Heart left ventricle (tissue), 13 donors: ENCODE results near the gene NTM.

ENCODE experiments used
- POLR2A ChIP-seq, 2 donors: fragments of 450-650 bp; IDR thresholded peaks; one replicate each; pipeline ENCODE4 v1.6.1; 2017; ENCODE audit warnings: antibody characterized with exemption in 2 of 2, mild to moderate bottlenecking in 2 of 2, moderate library complexity in 2 of 2
- TF ChIP-seq, protein P1 (sequence below), 12 donors: fragments of 200-600 bp; sonication (generic) in 4 of 12; IDR thresholded peaks; one replicate each; pipeline versions ENCODE4 v1.5.0 to v1.8.0; 2018 to 2022; ENCODE audit warnings: antibody characterized with exemption in 12 of 12, mild to moderate bottlenecking in 5 of 12
- donor health status: ischemic (EF 13 %, LVEDD 7.1; RV severe dilation, severe dysfunction).
- donor health status: DM: no; HTN: yes; CAD: no.
- donor health status: DM: no; HTN: no; CAD: no.
- donor health status: ischemic (EF 25% LVEDD 6.9; RV normal size, moderate dysfunction).
- donor health status: ischemic (EF 25% LVEDD 5.7; RV mildly dilated, moderate dysfunction).
- donor health status: ischemic (EF 35%, LVEDD 5.7; RV mildly dilated, moderate dysfunction).
- donor health status: nonischemic (EF 11% LVEDD 7.7; RV severe dilation, severe dysfunction).
- donor health status: DM: yes; HTN: yes; CAD: no.
- donor health status: PGD.
- donor health status: ischemic (EF 29% LVEDD 5.4; RV normal size, mild dysfunction).
- donor health status: nonischemic (EF 23%, LVEDD 6.1; RV moderate dilation, normal function).

DNA sequence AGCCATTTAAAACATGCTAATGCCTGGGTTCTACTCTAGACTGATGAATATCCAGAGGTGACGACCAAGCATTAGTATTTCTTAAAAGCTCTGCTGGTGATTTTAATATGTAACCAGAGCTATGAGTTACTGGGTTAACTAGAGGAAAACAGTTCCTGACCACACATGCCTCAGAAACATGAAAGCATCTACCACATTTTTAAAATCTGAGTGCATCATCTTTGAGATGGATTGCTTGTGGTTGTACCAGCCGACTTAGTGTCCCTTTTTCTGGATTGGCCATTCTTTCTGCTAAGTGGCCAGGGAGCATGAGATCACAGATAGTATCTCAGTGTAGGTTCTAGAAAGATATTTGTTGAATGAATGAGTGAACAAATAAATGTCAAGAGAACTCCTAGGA is 152.4 kb downstream of the NTM start:
- TF ChIP-seq, protein P1, sequence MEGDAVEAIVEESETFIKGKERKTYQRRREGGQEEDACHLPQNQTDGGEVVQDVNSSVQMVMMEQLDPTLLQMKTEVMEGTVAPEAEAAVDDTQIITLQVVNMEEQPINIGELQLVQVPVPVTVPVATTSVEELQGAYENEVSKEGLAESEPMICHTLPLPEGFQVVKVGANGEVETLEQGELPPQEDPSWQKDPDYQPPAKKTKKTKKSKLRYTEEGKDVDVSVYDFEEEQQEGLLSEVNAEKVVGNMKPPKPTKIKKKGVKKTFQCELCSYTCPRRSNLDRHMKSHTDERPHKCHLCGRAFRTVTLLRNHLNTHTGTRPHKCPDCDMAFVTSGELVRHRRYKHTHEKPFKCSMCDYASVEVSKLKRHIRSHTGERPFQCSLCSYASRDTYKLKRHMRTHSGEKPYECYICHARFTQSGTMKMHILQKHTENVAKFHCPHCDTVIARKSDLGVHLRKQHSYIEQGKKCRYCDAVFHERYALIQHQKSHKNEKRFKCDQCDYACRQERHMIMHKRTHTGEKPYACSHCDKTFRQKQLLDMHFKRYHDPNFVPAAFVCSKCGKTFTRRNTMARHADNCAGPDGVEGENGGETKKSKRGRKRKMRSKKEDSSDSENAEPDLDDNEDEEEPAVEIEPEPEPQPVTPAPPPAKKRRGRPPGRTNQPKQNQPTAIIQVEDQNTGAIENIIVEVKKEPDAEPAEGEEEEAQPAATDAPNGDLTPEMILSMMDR (IDR thresholded peaks at IDR 0.05): no peak
- no peak for TF ChIP-seq POLR2A (IDR thresholded peaks at IDR 0.05)
